Gastroesophageal sphincter (tissue), 4 donors: ENCODE results near the gene SLC44A4. TPM values are rescaled to one million over a fixed set of nuclear protein-coding genes. Genes with fewer than 3 reads are reported as not detected.
"Not testable (repeated sequence)": the region's sequence is repeated elsewhere in the genome, so short reads cannot be mapped to it uniquely, and the experiment has no call there.

ENCODE experiments used
- ATAC-seq: fragments of 150-250 bp; one replicate; pipeline ENCODE4 v1.9.1; 2016; ENCODE audit warnings: mild to moderate bottlenecking, moderate library complexity
- H3K27ac ChIP-seq, 4 donors: fragments of 200-600 bp; sonication (generic) in 3 of 4; 1 replicate in 3 of 4; 2 replicates in 1 of 4; pipeline ENCODE4 v1.5.1; 2016 to 2019
- H3K27me3 ChIP-seq: fragments of 200-600 bp; sonication (generic); one replicate; pipeline ENCODE4 v1.5.1; 2019
- H3K36me3 ChIP-seq, 2 donors: fragments of 200-600 bp; sonication (generic); one replicate each; pipeline ENCODE4 v1.5.1; 2019; ENCODE audit warnings: control low read depth in 1 of 2
- H3K4me1 ChIP-seq, 3 donors: fragments of 200-600 bp; sonication (generic); 1 replicate in 2 of 3; 2 replicates in 1 of 3; pipeline ENCODE4 v1.5.1; 2016 to 2019; ENCODE audit warnings: control low read depth in 2 of 3
- H3K4me3 ChIP-seq, 2 donors: fragments of 200-600 bp; sonication (generic); one replicate each; pipeline ENCODE4 v1.5.1; 2019; ENCODE audit warnings: mild to moderate bottlenecking in 1 of 2, moderate library complexity in 1 of 2
- H3K9me3 ChIP-seq, 3 donors: fragments of 200-600 bp; sonication (generic); one replicate each; pipeline ENCODE4 v1.5.1; 2017 to 2019; ENCODE audit warnings: control low read depth in 2 of 3
- CTCF ChIP-seq, 4 experiments: fragments of 200-600 bp in 2 of 4; fragments of 450-650 bp in 2 of 4; sonication (generic) in 1 of 4; IDR thresholded peaks; one replicate each; pipeline ENCODE4 v1.5.1; 2017 to 2019; ENCODE audit warnings: antibody characterized with exemption in 4 of 4, mild to moderate bottlenecking in 2 of 4, moderate library complexity in 2 of 4
- EP300 ChIP-seq: sonication (generic); formaldehyde crosslinking; IDR thresholded peaks from one replicate; pipeline ENCODE4 v1.6.1; 2017; ENCODE audit warnings: antibody characterized with exemption, mild to moderate bottlenecking
- POLR2A ChIP-seq, 2 donors: fragments of 450-650 bp; IDR thresholded peaks; one replicate each; pipeline ENCODE4 v1.6.1; 2017; ENCODE audit warnings: antibody characterized with exemption in 2 of 2, mild to moderate bottlenecking in 2 of 2, moderate library complexity in 1 of 2
- POLR2AphosphoS5 ChIP-seq: sonication (generic); formaldehyde crosslinking; IDR thresholded peaks from one replicate; pipeline ENCODE4 v1.6.1; 2017; ENCODE audit warnings: antibody characterized with exemption
- WGBS, 2 donors: methylation state at CpG; one replicate each; pipeline ENCODE4 v1.1.5; 2018; ENCODE audit warnings: low coverage in 1 of 2; 5-methylcytosine and 5-hydroxymethylcytosine counted together
- total RNA-seq, 4 donors: library from RNA; depleted of rRNA; stranded (reverse); fragments of >200 nt; gene quantifications; one replicate each; pipeline ENCODE4 v1.1.0, GENCODE V29; 2016

The SLC44A4 gene
- total RNA-seq, 4 donors from 2014 or later, result 1.1 to 4.5 TPM; not detected in 2

GRCh38 chr6:31838968-31839367 is 39.8 kb downstream of the SLC44A4 start:
- Histone ChIP-seq H3K4me3 (no peak overlapping the region), H3K4me1 (peaks cover 4 to 44% (median 18%) of the 10 kb centered on the region in 3 donors), H3K36me3 (peaks cover 0 to 61% of the 10 kb centered on the region in 2 donors), H3K27ac (no peak overlapping the region), H3K9me3 (no peaks in the 10 kb centered on the region), H3K27me3 (no peaks in the 10 kb centered on the region)
- no peak for TF ChIP-seq POLR2AphosphoS5
- TF ChIP-seq CTCF (IDR thresholded peaks at IDR 0.05), result no peak
- no peak for TF ChIP-seq EP300
- TF ChIP-seq POLR2A (IDR thresholded peaks at IDR 0.05), result no peak
- WGBS, 2 donors, result 89 to 92% methylated on average over 2 of the region's 3 CpGs
- ATAC-seq, result no peak

- H3K36me3 ChIP-seq, result peaks cover 0 to 60% of the 10 kb centered on the region in 2 donors
- ATAC-seq, result not testable (repeated sequence)
Measured at GRCh38 chr6:31838114-31838553, 40.7 kb downstream of the SLC44A4 start.

GRCh38 chr6:31837369-31838113 is 41.3 kb downstream of the SLC44A4 start:
- no peak for ATAC-seq
- Histone ChIP-seq H3K4me1 (peaks cover 4 to 57% (median 23%) of the 10 kb centered on the region in 3 donors), H3K4me3 (no peak overlapping the region), H3K9me3 (no peaks in the 10 kb centered on the region), H3K27me3 (no peaks in the 10 kb centered on the region), H3K27ac (peak overlapping the region in 3 of 4 donors; percentile 69 to 95 (median 95)), H3K36me3 (peaks cover 0 to 54% of the 10 kb centered on the region in 2 donors)
- no peak for TF ChIP-seq EP300
- TF ChIP-seq POLR2A (IDR thresholded peaks at IDR 0.05), result no peak
- TF ChIP-seq CTCF (IDR thresholded peaks at IDR 0.05), result no peak
- no peak for TF ChIP-seq POLR2AphosphoS5
- 75% methylated on average over 1 of the region's 1 CpG; no CpG with 5 or more reads in 1 of the 2 donors for WGBS, 2 donors

More at GRCh38 chr6:31838114-31838553, 40.7 kb downstream of the SLC44A4 start:
- H3K27ac ChIP-seq, result peak overlapping the region in 2 of 4 donors; percentile 17 to 95
- H3K27me3 ChIP-seq, H3K4me3 ChIP-seq, H3K9me3 ChIP-seq: not testable (repeated sequence)
- 76 to 93% methylated on average over 8 to 9 of the region's 9 CpGs for whole genome bisulfite sequencing, 2 donors
- peaks cover 4 to 51% (median 23%) of the 10 kb centered on the region in 3 donors for H3K4me1 ChIP-seq

GRCh38 chr6:31836474-31837368 is 42.1 kb downstream of the SLC44A4 start:
- Histone ChIP-seq H3K36me3 (peaks cover 0 to 52% of the 10 kb centered on the region in 2 donors), H3K9me3 (no peaks in the 10 kb centered on the region), H3K27ac (peak overlapping the region; percentile 7 to 95 (median 82)), H3K27me3 (no peaks in the 10 kb centered on the region), H3K4me1 (peaks cover 4 to 65% (median 23%) of the 10 kb centered on the region in 3 donors), H3K4me3 (peak overlapping the region; percentile 8 to 86)
- no peak for ATAC-seq
- TF ChIP-seq POLR2A (IDR thresholded peaks at IDR 0.05) (no peak), EP300 (no peak)
- 16 to 20% methylated on average over 3 to 7 of the region's 12 CpGs for WGBS, 2 donors

GRCh38 chr6:31836047-31836473 is 42.7 kb downstream of the SLC44A4 start:
- Histone ChIP-seq H3K27ac (peak overlapping the region; percentile 7 to 95 (median 82)), H3K4me3 (peak overlapping the region; percentile 81 to 86), H3K9me3 (no peaks in the 10 kb centered on the region), H3K27me3 (no peaks in the 10 kb centered on the region), H3K36me3 (peaks cover 0 to 46% of the 10 kb centered on the region in 2 donors), H3K4me1 (peaks cover 4 to 71% (median 29%) of the 10 kb centered on the region in 3 donors)
- no peak for TF ChIP-seq POLR2AphosphoS5
- TF ChIP-seq CTCF (IDR thresholded peaks at IDR 0.05), result no peak
- TF ChIP-seq EP300, result no peak
- no peak for TF ChIP-seq POLR2A (IDR thresholded peaks at IDR 0.05)
- ATAC-seq, result no peak
- WGBS, 2 donors, result 11 to 41% methylated on average over 14 of the region's 14 CpGs
